Stimulated activated naive CD4-positive, alpha-beta T cell treated with Interleukin-2 at 50 U/mL for 16 hours (primary cell): Measurements from ENCODE around the gene PCLO.
"Not testable (repeated sequence)": the region's sequence is repeated elsewhere in the genome, so short reads cannot be mapped to it uniquely, and the experiment has no call there.

Experiments
- DNase-seq: peaks from one replicate; lab custom pipeline; 2025; lab: John Stamatoyannopoulos, UW

PCLO gene

GRCh38 chr7:83040484-83040883 lies 122.2 kb downstream of the PCLO start:
- no peak for DNase-seq

- no peak for DNase-seq
Observed at GRCh38 chr7:83038787-83039186, 123.9 kb downstream of the PCLO start.

- DNase-seq: no peak
Observed at GRCh38 chr7:83036721-83037380, 125.8 kb downstream of the PCLO start.

GRCh38 chr7:83036130-83036529 lies 126.6 kb downstream of the PCLO start:
- DNase-seq: no peak

GRCh38 chr7:83032195-83032594 lies 130.5 kb downstream of the PCLO start:
- no peak for DNase-seq

- not testable (repeated sequence) for DNase-seq
Observed at GRCh38 chr7:83023817-83024665, 138.6 kb downstream of the PCLO start.

GRCh38 chr7:83021032-83021431 lies 141.7 kb downstream of the PCLO start:
- no peak for DNase-seq

GRCh38 chr7:83020161-83020560 lies 142.5 kb downstream of the PCLO start:
- DNase-seq: no peak

GRCh38 chr7:83015916-83016315 lies 146.8 kb downstream of the PCLO start:
- no peak for DNase-seq

- DNase-seq: no peak
Observed at GRCh38 chr7:83014546-83014945, 148.1 kb downstream of the PCLO start.

- no peak for DNase-seq
Observed at GRCh38 chr7:83011954-83012353, 150.7 kb downstream of the PCLO start.

- DNase-seq: no peak
Observed at GRCh38 chr7:83005410-83005809, 157.3 kb downstream of the PCLO start.

GRCh38 chr7:83001362-83002040 lies 161.2 kb downstream of the PCLO start:
- DNase-seq: no peak

GRCh38 chr7:82998436-82998835 lies 164.2 kb downstream of the PCLO start:
- DNase-seq: no peak

- DNase-seq: no peak
Observed at GRCh38 chr7:82985144-82985802, 177.4 kb downstream of the PCLO start.

GRCh38 chr7:82980130-82980788 lies 182.4 kb downstream of the PCLO start:
- DNase-seq: no peak

- DNase-seq: no peak
Observed at GRCh38 chr7:82975811-82976468, 186.7 kb downstream of the PCLO start.

- DNase-seq: no peak
Observed at GRCh38 chr7:82972135-82972534, 190.5 kb downstream of the PCLO start.

GRCh38 chr7:82965088-82966036 lies 197.3 kb downstream of the PCLO start:
- no peak for DNase-seq
